Ovary (tissue), 9 donors: ENCODE results near the gene C1QTNF9. TPM values are rescaled to one million over a fixed set of nuclear protein-coding genes. Genes with fewer than 3 reads are reported as not detected.

Experiments used
- DNase-seq, 5 donors: peaks; one replicate each; pipeline ENCODE4 v3.0.0-alpha.2; 2019 to 2020
- H3K27ac ChIP-seq, 2 donors: fragments of 200-600 bp; one replicate each; pipeline versions ENCODE4 v1.5.1 to v1.8.0; 2019 to 2022
- H3K27me3 ChIP-seq: fragments of 200-600 bp; one replicate; pipeline ENCODE4 v1.8.0; 2022
- H3K36me3 ChIP-seq: fragments of 200-600 bp; sonication (generic); one replicate; pipeline ENCODE4 v1.5.1; 2019
- H3K4me1 ChIP-seq: one replicate; pipeline ENCODE4 v1.8.1; 2013; ENCODE audit warnings: mild to moderate bottlenecking, moderate library complexity; ENCODE audit not compliant: insufficient read depth
- H3K4me3 ChIP-seq: fragments of 200-600 bp; sonication (generic); one replicate; pipeline ENCODE4 v1.5.1; 2017
- H3K9me3 ChIP-seq, 2 donors: fragments of 200-600 bp in 1 of 2; sonication (generic) in 1 of 2; one replicate each; pipeline versions ENCODE4 v1.5.1 to v1.8.1; 2013 to 2019; ENCODE audit warnings: mild to moderate bottlenecking in 1 of 2, moderate library complexity in 1 of 2
- CTCF ChIP-seq, 3 donors: fragments of 450-650 bp in 2 of 3; fragments of 200-600 bp in 1 of 3; IDR thresholded peaks; one replicate each; pipeline versions ENCODE4 v1.5.1 to v1.8.0; 2016 to 2022; ENCODE audit warnings: antibody characterized with exemption in 3 of 3, mild to moderate bottlenecking in 1 of 3
- EP300 ChIP-seq: sonication (generic); formaldehyde crosslinking; IDR thresholded peaks from one replicate; pipeline ENCODE4 v1.6.1; 2017; ENCODE audit warnings: antibody characterized with exemption
- POLR2A ChIP-seq: fragments of 450-650 bp; IDR thresholded peaks from one replicate; pipeline ENCODE4 v1.6.1; 2017; ENCODE audit warnings: antibody characterized with exemption, mild to moderate bottlenecking, moderate library complexity
- WGBS, 3 donors: extraction: QIAGEN DNeasy Blood & Tissue Kit in 1 of 3; methylation state at CpG; one replicate each; pipeline versions ENCODE4 v1.1.5 to v1.1.7; 2013 to 2017; 5-methylcytosine and 5-hydroxymethylcytosine counted together
- intact Hi-C, 4 donors: fragments of 100-400 bp; cut with DNase I; formaldehyde crosslinking; loops; one replicate each; pipeline versions ENCODE4 v1.11.0 to v1.15.1; 2022 to 2023
- polyA plus RNA-seq, 2 donors: library from polyadenylated mRNA; stranded (reverse); fragments of 200-250 nt in 1 of 2; fragments of 350-450 nt in 1 of 2; fragmentation: Illumina TruSeq in 1 of 2; extraction: RNeasy Lipid Tissue Mini Kit (QIAGEN cat#74804) in 1 of 2; gene quantifications; one replicate each; pipeline ENCODE4 v1.2.3, GENCODE V29; 2013 to 2014
- total RNA-seq, 7 donors: library from RNA; depleted of rRNA in 2 of 7; stranded (reverse); fragments of >200 nt in 2 of 7; fragmentation: NEBNext Ultra II Directional in 3 of 7; extraction: Animal tissue kit (Norgen Biotek cat#: 25700) in 3 of 7; gene quantifications; one replicate each; pipeline versions ENCODE4 v1.1.0 to v1.2.4, GENCODE V29; 2016 to 2023
- donor health status: DM: no; HTN: no; CAD: no; lungs with moderate emphysema.
- donor health status: DM: no; HTN: no; CAD: no.
- donor health status: Bipolar disorder and iron deficiency.
- donor health status: DM: yes; HTN: yes; CAD: no.
- donor health status: DM: no; HTN: no; CAD: no.
- donor health status: DM: yes; HTN: yes; CAD: no.

C1QTNF9 gene
- total and polyA plus RNA-seq, 9 donors = 0.12 to 1.6 (median 0.25) TPM; not detected in 3

- Histone ChIP-seq H3K4me3 (no peak overlapping the region), H3K27ac (peak overlapping the region; percentile 44 to 93), H3K9me3 (no peaks in the 10 kb centered on the region), H3K36me3 (no peaks in the 10 kb centered on the region), H3K4me1 (peaks cover 31% of the 10 kb centered on the region), H3K27me3 (no peaks in the 10 kb centered on the region)
- 6 to 24% (median 7%) methylated on average over 6 of the region's 6 CpGs for WGBS, 3 donors
- intact Hi-C loops = no loop called here
- DNase-seq = peak; percentile 54 to 83 (median 75)
- TF ChIP-seq POLR2A (no peak), EP300 (no peak), CTCF (IDR thresholded peaks at IDR 0.05) (no peak)
These were observed 34.8 kb upstream of the C1QTNF9 start for GRCh38 chr13:24274452-24275021.

DNA sequence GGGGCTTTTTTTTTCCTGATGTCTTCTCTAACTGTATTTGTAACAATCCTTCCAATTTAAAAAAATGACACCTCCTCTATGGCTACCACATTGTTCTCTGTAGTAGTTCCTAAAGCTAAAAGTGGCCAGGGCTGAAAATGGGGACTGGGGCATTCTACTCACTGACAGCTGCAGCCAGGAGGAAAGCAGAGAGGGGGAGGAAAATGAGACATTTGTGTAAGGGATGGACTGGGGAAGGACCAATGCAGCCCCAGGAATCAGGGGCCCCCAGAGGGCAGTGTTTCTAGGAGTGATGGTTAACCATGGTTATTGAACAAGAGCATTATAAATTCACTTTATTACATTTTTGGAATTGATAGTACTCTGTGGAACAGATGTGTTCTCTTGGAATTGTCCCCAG, 34.3 kb upstream of the C1QTNF9 start:
- peak in 2 of 5 donors; percentile 13 to 21 for DNase-seq

GRCh38 chr13:24276306-24276705, 33.1 kb upstream of the C1QTNF9 start:
- intact Hi-C loops = no loop called here
- no peak for TF ChIP-seq EP300
- TF ChIP-seq CTCF (IDR thresholded peaks at IDR 0.05) = no peak
- no peak for TF ChIP-seq POLR2A
- WGBS, 3 donors = 88 to 92% (median 89%) methylated on average over 2 of the region's 2 CpGs

More for the DNA sequence above, 34.3 kb upstream of the C1QTNF9 start:
- H3K27me3 ChIP-seq = no peaks in the 10 kb centered on the region
- H3K27ac ChIP-seq = peak overlapping the region; percentile 44 to 93
- H3K36me3 ChIP-seq = no peaks in the 10 kb centered on the region
- TF ChIP-seq EP300 (no peak), POLR2A (no peak), CTCF (IDR thresholded peaks at IDR 0.05) (no peak)
- H3K4me1 ChIP-seq = peaks cover 32% of the 10 kb centered on the region
- no peaks in the 10 kb centered on the region for H3K9me3 ChIP-seq
- intact Hi-C loops = no loop called here
- H3K4me3 ChIP-seq = no peak overlapping the region

DNA sequence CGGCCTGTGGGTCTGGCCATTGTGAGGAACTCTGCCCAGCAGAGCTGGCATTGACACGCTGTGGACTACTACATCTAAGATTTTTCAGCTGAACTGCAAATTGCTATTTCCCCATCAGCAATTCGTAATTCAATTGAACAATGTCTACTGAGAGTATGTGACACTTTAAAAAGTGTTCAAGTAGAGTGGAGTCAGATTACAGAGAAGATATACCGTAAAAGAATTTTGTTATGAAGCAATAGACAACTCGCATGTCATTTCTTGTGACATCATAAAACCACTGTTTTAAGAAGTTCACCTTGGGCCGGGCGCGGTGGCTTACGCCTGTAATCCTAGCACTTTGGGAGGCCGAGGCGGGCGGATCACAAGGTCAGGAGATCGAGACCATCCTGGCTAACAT, 32.5 kb upstream of the C1QTNF9 start:
- Histone ChIP-seq H3K4me3 (no peak overlapping the region), H3K27me3 (no peaks in the 10 kb centered on the region), H3K27ac (no peak overlapping the region), H3K9me3 (no peaks in the 10 kb centered on the region), H3K36me3 (no peaks in the 10 kb centered on the region), H3K4me1 (peaks cover 41% of the 10 kb centered on the region)
- TF ChIP-seq CTCF (IDR thresholded peaks at IDR 0.05) = no peak
- TF ChIP-seq POLR2A = no peak
- TF ChIP-seq EP300 = no peak
- intact Hi-C loops = no loop called here
- peak in 1 of 5 donors; percentile 7 for DNase-seq
- WGBS, 3 donors = 94 to 97% (median 96%) methylated on average over 13 of the region's 13 CpGs

More at GRCh38 chr13:24276306-24276705, 33.1 kb upstream of the C1QTNF9 start:
- DNase-seq = no peak
- Histone ChIP-seq H3K36me3 (no peaks in the 10 kb centered on the region), H3K4me1 (peaks cover 37% of the 10 kb centered on the region), H3K4me3 (no peak overlapping the region), H3K27me3 (no peaks in the 10 kb centered on the region), H3K9me3 (no peaks in the 10 kb centered on the region), H3K27ac (no peak overlapping the region)
